Measurements from ENCODE around the gene KRTAP29-1. TPM values are rescaled to one million over a fixed set of nuclear protein-coding genes. Genes with fewer than 3 reads are reported as not detected.

The KRTAP29-1 gene
- total RNA-seq, 1 donor from 2014 or later: not detected

GRCh38 chr17:41302981-41303380 lies 330 bp upstream of the KRTAP29-1 start:
- Histone ChIP-seq H3K27ac (no peak overlapping the region), H3K36me3 (no peaks in the 10 kb centered on the region), H3K9me3 (peaks cover 0 to 4% of the 10 kb centered on the region in 2 donors), H3K27me3 (no peaks in the 10 kb centered on the region), H3K4me3 (no peak overlapping the region), H3K4me1 (no peaks in the 10 kb centered on the region)
- intact Hi-C loops (cut with DNase I): no loop called here
- no peak for DNase-seq (ENCODE audit: low spot score in 2 of 2)
- TF ChIP-seq CTCF (IDR thresholded peaks at IDR 0.05): no peak

GRCh38 chr17:41301204-41301790 lies 1.4 kb downstream of the KRTAP29-1 start:
- TF ChIP-seq CTCF (IDR thresholded peaks at IDR 0.05): no peak
- no peak overlapping the region for H3K4me3 ChIP-seq

GRCh38 chr17:41298458-41299135 lies 4.1 kb downstream of the KRTAP29-1 start:
- Histone ChIP-seq H3K27ac (no peak overlapping the region), H3K4me1 (no peaks in the 10 kb centered on the region), H3K27me3 (no peaks in the 10 kb centered on the region), H3K4me3 (no peak overlapping the region), H3K9me3 (peaks cover 0 to 4% of the 10 kb centered on the region in 2 donors), H3K36me3 (no peaks in the 10 kb centered on the region)
- TF ChIP-seq CTCF (IDR thresholded peaks at IDR 0.05): no peak
- intact Hi-C loops (cut with DNase I): no loop called here
- DNase-seq (ENCODE audit: low spot score in 2 of 2): no peak

More at GRCh38 chr17:41301204-41301790, 1.4 kb downstream of the KRTAP29-1 start:
- Histone ChIP-seq H3K9me3 (peaks cover 0 to 4% of the 10 kb centered on the region in 2 donors), H3K27ac (no peak overlapping the region), H3K4me1 (no peaks in the 10 kb centered on the region), H3K36me3 (no peaks in the 10 kb centered on the region), H3K27me3 (no peaks in the 10 kb centered on the region)
- intact Hi-C loops (cut with DNase I): no loop called here
- no peak for DNase-seq (ENCODE audit: low spot score in 2 of 2)

GRCh38 chr17:41296846-41297245 lies 5.8 kb downstream of the KRTAP29-1 start:
- H3K9me3 ChIP-seq: peaks cover 0 to 4% of the 10 kb centered on the region in 2 donors
- no peaks in the 10 kb centered on the region for H3K4me1 ChIP-seq
- H3K27me3 ChIP-seq: no peaks in the 10 kb centered on the region
- no peak for DNase-seq (ENCODE audit: low spot score in 2 of 2)
- H3K36me3 ChIP-seq: no peaks in the 10 kb centered on the region
- TF ChIP-seq CTCF (IDR thresholded peaks at IDR 0.05): no peak
- H3K27ac ChIP-seq: no peak overlapping the region
- intact Hi-C loops (cut with DNase I): no loop called here
- H3K4me3 ChIP-seq: no peak overlapping the region

- H3K27ac ChIP-seq: no peak overlapping the region
- no peaks in the 10 kb centered on the region for H3K4me1 ChIP-seq
- no peak overlapping the region for H3K4me3 ChIP-seq
- no peak for DNase-seq (ENCODE audit: low spot score in 2 of 2)
- no peaks in the 10 kb centered on the region for H3K36me3 ChIP-seq
- H3K27me3 ChIP-seq: no peaks in the 10 kb centered on the region
- intact Hi-C loops (cut with DNase I): no loop called here
- no peaks in the 10 kb centered on the region for H3K9me3 ChIP-seq
- no peak for TF ChIP-seq CTCF (IDR thresholded peaks at IDR 0.05)
These were observed 8.6 kb downstream of the KRTAP29-1 start for GRCh38 chr17:41294016-41294415.
